HepG2 (cell line): ENCODE results near the gene TPD52L2. TPM values are rescaled to one million over a fixed set of nuclear protein-coding genes. Genes with fewer than 3 reads are reported as not detected.

Source experiments
- BRCA1 ChIP-seq: sonication (generic); formaldehyde crosslinking; IDR thresholded peaks from 2 replicates; pipeline ENCODE4 v1.4.0; 2020; ENCODE audit warnings: missing genetic modification reagents
- GABPB1 ChIP-seq: IDR thresholded peaks from 2 replicates; pipeline ENCODE4 v1.6.1; 2016; ENCODE audit warnings: mild to moderate bottlenecking, missing genetic modification reagents, moderate library complexity, missing compliant biosample characterization
- GLI4 ChIP-seq: sonication (generic); formaldehyde crosslinking; IDR thresholded peaks from 2 replicates; pipeline ENCODE4 v1.5.1; 2020; ENCODE audit warnings: missing genetic modification reagents, mild to moderate bottlenecking, moderate library complexity, borderline replicate concordance
- HOXD1 ChIP-seq: sonication (generic); formaldehyde crosslinking; IDR thresholded peaks from 2 replicates; pipeline ENCODE4 v1.5.0; 2020; ENCODE audit warnings: missing genetic modification reagents
- MYPOP ChIP-seq: sonication (generic); formaldehyde crosslinking; IDR thresholded peaks from 2 replicates; pipeline ENCODE4 v1.8.1; 2023; ENCODE audit warnings: mild to moderate bottlenecking, moderate library complexity, missing genetic modification reagents
- PBX2 ChIP-seq: IDR thresholded peaks from 2 replicates; pipeline ENCODE4 v1.6.1; 2016; ENCODE audit warnings: control low read depth
- RFXANK ChIP-seq: IDR thresholded peaks from 2 replicates; pipeline ENCODE4 v1.6.1; 2016
- SMAD9 ChIP-seq: sonication (generic); formaldehyde crosslinking; IDR thresholded peaks from 2 replicates; pipeline ENCODE4 v1.5.1; 2020; ENCODE audit warnings: mild to moderate bottlenecking, missing genetic modification reagents
- SRY ChIP-seq: sonication (generic); formaldehyde crosslinking; IDR thresholded peaks from 2 replicates; pipeline ENCODE4 v1.8.0; 2022; ENCODE audit warnings: mild to moderate bottlenecking, missing genetic modification reagents
- WIZ ChIP-seq: sonication (generic); formaldehyde crosslinking; IDR thresholded peaks from 2 replicates; pipeline ENCODE4 v1.5.1; 2020; ENCODE audit warnings: mild to moderate bottlenecking, missing genetic modification reagents
- ZBTB20 ChIP-seq: sonication (generic); formaldehyde crosslinking; IDR thresholded peaks from 2 replicates; pipeline ENCODE4 v1.8.1; 2023; ENCODE audit warnings: missing genetic modification reagents, low read depth, mild to moderate bottlenecking, borderline replicate concordance
- ZBTB49 ChIP-seq: sonication (generic); formaldehyde crosslinking; IDR thresholded peaks from 2 replicates; pipeline ENCODE4 v1.4.0; 2020; ENCODE audit warnings: missing genetic modification reagents, borderline replicate concordance
- ZIK1 ChIP-seq: sonication (generic); formaldehyde crosslinking; IDR thresholded peaks from 2 replicates; pipeline ENCODE4 v1.5.0; 2020; ENCODE audit warnings: mild to moderate bottlenecking, low read depth, missing genetic modification reagents, borderline replicate concordance
- ZNF577 ChIP-seq: sonication (generic); formaldehyde crosslinking; IDR thresholded peaks from 2 replicates; pipeline ENCODE4 v1.4.0; 2020; ENCODE audit warnings: mild to moderate bottlenecking, low read depth, missing genetic modification reagents, borderline replicate concordance
- ZNF670 ChIP-seq: sonication (generic); formaldehyde crosslinking; IDR thresholded peaks from 2 replicates; pipeline ENCODE4 v1.8.0; 2022; ENCODE audit warnings: mild to moderate bottlenecking, missing genetic modification reagents, borderline replicate concordance
- polyA plus RNA-seq, 8 experiments: library from polyadenylated mRNA; depleted of rRNA in 3 of 8; stranded (reverse) in 7 of 8; unstranded in 1 of 8; fragments of >200 nt; fragmentation: Illumina TruSeq in 4 of 8; extraction: Trizol in 4 of 8; gene quantifications; 2 replicates each; pipeline versions ENCODE4 v1.2.1 to v1.2.3, GENCODE V29; 2011 to 2016; ENCODE audit warnings: low read depth in 4 of 8, missing spikeins in 1 of 8, mixed read lengths in 1 of 8; ENCODE audit not compliant: insufficient read depth in 1 of 8
- total RNA-seq, 5 experiments: library from RNA; depleted of rRNA; stranded (reverse); fragments of >200 nt; fragmentation: Illumina TruSeq; extraction: Trizol; gene quantifications; 2 replicates each; pipeline ENCODE4 v1.2.3, GENCODE V29; 2016; ENCODE audit warnings: low read depth in 1 of 5
- TF ChIP-seq, protein P1 (sequence below): IDR thresholded peaks from 2 replicates; pipeline ENCODE4 v1.6.1; 2012; ENCODE audit warnings: low read length, improper control_type of control experiment
- TF ChIP-seq, protein P2 (sequence below): sonication (generic); formaldehyde crosslinking; IDR thresholded peaks from 2 replicates; pipeline ENCODE4 v1.5.1; 2020; ENCODE audit warnings: mild to moderate bottlenecking, missing genetic modification reagents, borderline replicate concordance
- TF ChIP-seq, protein P3 (sequence below): sonication (generic); formaldehyde crosslinking; IDR thresholded peaks from 2 replicates; pipeline ENCODE4 v1.8.1; 2023; ENCODE audit warnings: mild to moderate bottlenecking, inconsistent platforms, moderate library complexity, missing genetic modification reagents, borderline replicate concordance

TPD52L2 gene
- total and polyA plus RNA-seq, 2 of the 13 experiments (the other 11 are each of a cell fraction or from before 2014, with no cell fraction given) = 156 to 184 TPM

GRCh38 chr20:63858393-63859165, 6.5 kb upstream of the TPD52L2 start (continued):
- TF ChIP-seq, protein P1, sequence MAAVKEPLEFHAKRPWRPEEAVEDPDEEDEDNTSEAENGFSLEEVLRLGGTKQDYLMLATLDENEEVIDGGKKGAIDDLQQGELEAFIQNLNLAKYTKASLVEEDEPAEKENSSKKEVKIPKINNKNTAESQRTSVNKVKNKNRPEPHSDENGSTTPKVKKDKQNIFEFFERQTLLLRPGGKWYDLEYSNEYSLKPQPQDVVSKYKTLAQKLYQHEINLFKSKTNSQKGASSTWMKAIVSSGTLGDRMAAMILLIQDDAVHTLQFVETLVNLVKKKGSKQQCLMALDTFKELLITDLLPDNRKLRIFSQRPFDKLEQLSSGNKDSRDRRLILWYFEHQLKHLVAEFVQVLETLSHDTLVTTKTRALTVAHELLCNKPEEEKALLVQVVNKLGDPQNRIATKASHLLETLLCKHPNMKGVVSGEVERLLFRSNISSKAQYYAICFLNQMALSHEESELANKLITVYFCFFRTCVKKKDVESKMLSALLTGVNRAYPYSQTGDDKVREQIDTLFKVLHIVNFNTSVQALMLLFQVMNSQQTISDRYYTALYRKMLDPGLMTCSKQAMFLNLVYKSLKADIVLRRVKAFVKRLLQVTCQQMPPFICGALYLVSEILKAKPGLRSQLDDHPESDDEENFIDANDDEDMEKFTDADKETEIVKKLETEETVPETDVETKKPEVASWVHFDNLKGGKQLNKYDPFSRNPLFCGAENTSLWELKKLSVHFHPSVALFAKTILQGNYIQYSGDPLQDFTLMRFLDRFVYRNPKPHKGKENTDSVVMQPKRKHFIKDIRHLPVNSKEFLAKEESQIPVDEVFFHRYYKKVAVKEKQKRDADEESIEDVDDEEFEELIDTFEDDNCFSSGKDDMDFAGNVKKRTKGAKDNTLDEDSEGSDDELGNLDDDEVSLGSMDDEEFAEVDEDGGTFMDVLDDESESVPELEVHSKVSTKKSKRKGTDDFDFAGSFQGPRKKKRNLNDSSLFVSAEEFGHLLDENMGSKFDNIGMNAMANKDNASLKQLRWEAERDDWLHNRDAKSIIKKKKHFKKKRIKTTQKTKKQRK = no peak
- TF ChIP-seq SRY (CRISPR knock-in tag) (peak; percentile 64; the same call in 1 of the 2 replicates), GLI4 (CRISPR knock-in tag) (peak; percentile 39; the same call in 1 of the 2 replicates), ZNF670 (no peak), GABPB1 (peak; percentile 79), SMAD9 (no peak), RFXANK (CRISPR knock-in tag) (no peak), MYPOP (CRISPR knock-in tag) (no peak), WIZ (CRISPR knock-in tag) (no peak), ZBTB49 (CRISPR knock-in tag) (no peak), ZBTB20 (CRISPR knock-in tag) (no peak), ZIK1 (CRISPR knock-in tag) (peak; percentile 7; the same call in 1 of the 2 replicates), PBX2 (no peak), ZNF577 (CRISPR knock-in tag) (peak; percentile 54; the same call in 1 of the 2 replicates), BRCA1 (CRISPR knock-in tag) (peak; percentile 78; the same call in 1 of the 2 replicates), HOXD1 (peak; percentile 24; the same call in 1 of the 2 replicates)
- TF ChIP-seq, protein P2, sequence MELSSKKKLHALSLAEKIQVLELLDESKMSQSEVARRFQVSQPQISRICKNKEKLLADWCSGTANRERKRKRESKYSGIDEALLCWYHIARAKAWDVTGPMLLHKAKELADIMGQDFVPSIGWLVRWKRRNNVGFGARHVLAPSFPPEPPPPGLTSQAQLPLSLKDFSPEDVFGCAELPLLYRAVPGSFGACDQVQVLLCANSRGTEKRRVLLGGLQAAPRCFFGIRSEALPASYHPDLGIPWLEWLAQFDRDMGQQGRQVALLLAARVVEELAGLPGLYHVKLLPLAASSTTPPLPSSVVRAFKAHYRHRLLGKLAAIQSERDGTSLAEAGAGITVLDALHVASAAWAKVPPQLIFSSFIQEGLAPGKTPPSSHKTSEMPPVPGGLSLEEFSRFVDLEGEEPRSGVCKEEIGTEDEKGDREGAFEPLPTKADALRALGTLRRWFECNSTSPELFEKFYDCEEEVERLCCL (CRISPR knock-in tag) = no peak
- TF ChIP-seq, protein P3, sequence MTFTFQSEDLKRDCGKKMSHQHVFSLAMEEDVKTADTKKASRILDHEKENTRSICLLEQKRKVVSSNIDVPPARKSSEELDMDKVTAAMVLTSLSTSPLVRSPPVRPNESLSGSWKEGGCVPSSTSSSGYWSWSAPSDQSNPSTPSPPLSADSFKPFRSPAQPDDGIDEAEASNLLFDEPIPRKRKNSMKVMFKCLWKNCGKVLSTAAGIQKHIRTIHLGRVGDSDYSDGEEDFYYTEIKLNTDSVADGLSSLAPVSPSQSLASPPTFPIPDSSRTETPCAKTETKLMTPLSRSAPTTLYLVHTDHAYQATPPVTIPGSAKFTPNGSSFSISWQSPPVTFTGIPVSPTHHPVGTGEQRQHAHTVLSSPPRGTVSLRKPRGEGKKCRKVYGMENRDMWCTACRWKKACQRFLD = no peak
